BJ (cell line): ENCODE results near the gene UGT2B7. TPM values are rescaled to one million over a fixed set of nuclear protein-coding genes. Genes with fewer than 3 reads are reported as not detected.

Source experiments
- CTCF ChIA-PET: fragments of 350-600 bp; formaldehyde crosslinking; extraction: SDS; loops from one replicate; lab custom pipeline; 2021; ENCODE audit warnings: antibody characterized with exemption, inconsistent platforms; lab: Yijun Ruan, JAX
- POLR2A ChIA-PET: fragments of 300-600 bp; sonication (Branson Sonifier 250); formaldehyde crosslinking; extraction: SDS; loops from one replicate; lab custom pipeline; 2021; ENCODE audit warnings: antibody characterized with exemption; lab: Charles Lee
- DNase-seq: peaks from one replicate; pipeline ENCODE4 v3.0.0-alpha.2; 2011; ENCODE audit warnings: low read depth
- H3K27me3 ChIP-seq: 2 replicates; pipeline ENCODE4 v1.6.0; 2011; ENCODE audit warnings: low read length; ENCODE audit not compliant: control insufficient read depth, insufficient read depth
- H3K36me3 ChIP-seq: 2 replicates; pipeline ENCODE4 v1.5.1; 2011; ENCODE audit warnings: low read length; ENCODE audit not compliant: control insufficient read depth, insufficient read depth
- H3K4me3 ChIP-seq: 2 replicates; pipeline ENCODE4 v1.5.1; 2011; ENCODE audit warnings: low read depth, mild to moderate bottlenecking, control low read depth, low read length
- CTCF ChIP-seq: IDR thresholded peaks from 2 replicates; pipeline ENCODE4 v1.5.1; 2011; ENCODE audit warnings: low read depth, mild to moderate bottlenecking, control low read depth, inconsistent platforms, low read length, moderate library complexity; ENCODE audit not compliant: insufficient read depth
- polyA plus RNA-seq: library from polyadenylated mRNA; depleted of rRNA; stranded (reverse); fragments of >200 nt; gene quantifications from 2 replicates; pipeline ENCODE4 v1.2.3, GENCODE V29; 2011

Gene UGT2B7
- polyA plus RNA-seq, 1 experiment, result not detected

DNA sequence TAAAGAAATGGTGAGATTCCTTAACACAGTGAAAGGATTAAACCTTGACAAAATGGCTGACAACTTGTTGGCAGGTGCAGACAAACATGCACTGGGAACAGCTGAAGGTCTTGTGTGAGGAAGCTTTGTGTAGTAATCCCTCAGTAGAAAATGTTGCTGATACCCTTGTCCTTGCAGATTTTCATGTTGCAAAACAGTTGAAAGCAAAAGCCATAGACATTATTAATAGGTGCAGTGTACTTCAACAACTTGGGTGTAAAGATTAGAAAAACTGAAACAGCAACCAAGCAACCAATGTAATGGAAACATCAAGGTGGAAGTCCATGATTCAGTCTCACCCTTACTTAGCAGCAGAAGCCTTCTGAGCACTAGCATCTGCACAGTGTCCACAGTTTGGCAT lies 29.8 kb downstream of the UGT2B7 start:
- Histone ChIP-seq H3K36me3 (no peaks in the 10 kb centered on the region), H3K27me3 (no peaks in the 10 kb centered on the region), H3K4me3 (no peak overlapping the region)
- TF ChIP-seq CTCF, result no peak
- DNase-seq, result no peak
- ChIA-PET POLR2A (no interaction called here), CTCF (no interaction called here)

DNA sequence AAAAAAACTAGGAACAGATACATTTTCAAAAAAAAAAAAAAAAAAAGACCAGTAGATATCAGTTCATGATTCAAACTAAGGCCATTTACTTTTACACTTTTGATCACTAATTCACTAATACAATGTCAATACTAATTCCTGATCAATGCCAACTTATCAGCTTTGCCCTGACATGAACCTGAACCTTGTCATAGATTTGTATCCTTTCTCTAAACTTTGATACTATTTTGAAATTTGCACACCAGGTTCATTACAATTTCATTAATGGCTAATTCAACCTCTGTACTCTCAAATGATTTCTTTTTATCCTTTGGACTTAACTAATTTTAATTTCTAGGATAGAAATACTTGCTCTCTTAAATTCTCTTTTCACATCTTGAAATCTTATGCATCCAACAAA lies 37.7 kb downstream of the UGT2B7 start:
- Histone ChIP-seq H3K36me3 (no peaks in the 10 kb centered on the region), H3K27me3 (no peaks in the 10 kb centered on the region), H3K4me3 (no peak overlapping the region)
- ChIA-PET CTCF (no interaction called here), POLR2A (no interaction called here)
- no peak for DNase-seq
- no peak for TF ChIP-seq CTCF

GRCh38 chr4:69134471-69134870 lies 38.2 kb downstream of the UGT2B7 start:
- no peak for TF ChIP-seq CTCF
- no peak overlapping the region for H3K4me3 ChIP-seq
- H3K27me3 ChIP-seq, result no peaks in the 10 kb centered on the region
- H3K36me3 ChIP-seq, result no peaks in the 10 kb centered on the region
- POLR2A ChIA-PET, result no interaction called here
- DNase-seq, result no peak
- CTCF ChIA-PET, result no interaction called here

DNA sequence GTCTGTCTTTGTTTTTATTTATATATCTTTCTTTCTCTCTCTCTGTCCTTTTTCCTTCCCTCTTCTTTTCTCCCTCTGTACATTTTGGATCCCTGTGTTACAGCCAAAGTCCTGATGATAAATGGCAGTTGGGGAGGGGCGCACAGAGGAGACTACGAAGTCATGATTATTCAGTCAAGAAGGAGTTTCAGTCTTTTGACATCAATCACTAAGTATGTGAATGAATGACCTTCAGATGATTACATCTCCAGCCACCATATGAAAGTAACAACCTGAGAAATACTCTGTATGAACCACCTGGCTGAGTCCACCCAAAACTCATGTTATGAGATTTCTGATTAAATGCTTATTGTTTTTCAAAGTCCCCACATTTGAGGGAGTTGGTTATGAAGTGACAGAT lies 45.0 kb downstream of the UGT2B7 start:
- DNase-seq, result no peak
- TF ChIP-seq CTCF, result no peak
- Histone ChIP-seq H3K27me3 (no peaks in the 10 kb centered on the region), H3K36me3 (no peaks in the 10 kb centered on the region), H3K4me3 (no peak overlapping the region)
- POLR2A ChIA-PET, result no interaction called here
- CTCF ChIA-PET, result no interaction called here

DNA sequence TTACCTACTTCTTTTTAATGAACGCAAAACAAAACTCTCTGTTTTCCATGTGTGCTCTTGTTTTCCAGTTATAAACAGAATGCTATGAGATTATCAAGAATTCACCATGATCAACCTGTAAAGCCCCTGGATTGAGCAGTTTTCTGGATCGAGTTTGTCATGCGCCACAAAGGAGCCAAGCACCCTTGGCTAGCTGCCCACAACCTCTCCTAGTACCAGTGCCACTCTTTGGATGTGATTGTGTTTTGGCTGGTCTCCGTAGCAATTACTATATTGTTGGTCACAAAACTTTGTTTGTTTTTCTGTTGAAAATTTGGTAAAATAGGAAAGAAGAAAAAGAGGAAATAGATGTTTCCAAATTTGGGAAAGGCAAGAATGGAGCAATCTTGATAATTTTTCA lies 51.1 kb downstream of the UGT2B7 start:
- CTCF ChIA-PET, result no interaction called here
- no peak for DNase-seq
- H3K36me3 ChIP-seq, result no peaks in the 10 kb centered on the region
- H3K4me3 ChIP-seq, result no peak overlapping the region
- POLR2A ChIA-PET, result no interaction called here
- H3K27me3 ChIP-seq, result no peaks in the 10 kb centered on the region
- no peak for TF ChIP-seq CTCF
